Measurements from ENCODE around the gene ITPA.
A peak's percentile ranks its signal among the peaks of the same experiment; 100 is the strongest.
"Not testable (repeated sequence)": the region's sequence is repeated elsewhere in the genome, so short reads cannot be mapped to it uniquely, and the experiment has no call there.

ITPA gene

DNA sequence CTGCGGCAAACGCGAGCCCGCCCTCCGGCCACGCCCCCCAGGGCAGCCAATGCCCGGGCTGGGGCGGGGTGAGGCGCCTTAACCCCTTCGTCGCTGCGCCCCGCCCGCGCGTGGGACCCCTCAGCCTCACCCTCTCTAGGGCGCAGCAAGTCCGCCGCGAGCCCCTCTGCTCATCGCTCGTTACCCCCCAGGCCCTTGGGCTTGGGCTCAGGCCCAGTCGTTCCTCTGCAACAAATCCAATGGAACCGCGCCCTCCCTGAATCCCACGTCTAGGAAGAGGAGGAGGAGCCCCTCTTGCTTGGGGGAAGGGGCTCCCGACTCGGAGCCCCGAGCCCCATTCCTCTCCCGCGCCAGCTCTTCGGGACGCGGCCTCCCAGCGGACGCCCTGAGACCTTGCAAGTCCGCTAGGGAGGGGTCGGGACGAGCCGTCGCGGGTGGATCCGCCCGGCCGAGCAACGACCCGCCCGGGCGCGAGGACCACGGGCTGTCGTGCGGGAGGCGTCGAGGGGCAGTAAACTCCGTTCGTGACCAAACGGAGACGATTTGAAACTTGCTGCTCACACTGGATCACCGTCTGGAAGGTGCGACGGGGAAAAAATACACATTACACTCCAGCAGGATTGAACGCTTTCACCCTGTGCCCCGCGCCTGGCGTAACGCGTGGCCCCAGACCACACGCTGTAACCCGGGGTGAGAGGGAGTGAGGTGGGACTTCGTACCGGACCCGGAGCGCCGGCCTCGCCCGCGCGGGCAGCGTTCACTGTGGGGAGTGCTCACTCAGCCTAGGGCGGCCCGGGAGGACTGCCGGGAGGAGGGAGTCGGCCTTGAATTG is 35.5 kb upstream of the ITPA start:
- DNase-seq, result peak; percentile 96

DNA sequence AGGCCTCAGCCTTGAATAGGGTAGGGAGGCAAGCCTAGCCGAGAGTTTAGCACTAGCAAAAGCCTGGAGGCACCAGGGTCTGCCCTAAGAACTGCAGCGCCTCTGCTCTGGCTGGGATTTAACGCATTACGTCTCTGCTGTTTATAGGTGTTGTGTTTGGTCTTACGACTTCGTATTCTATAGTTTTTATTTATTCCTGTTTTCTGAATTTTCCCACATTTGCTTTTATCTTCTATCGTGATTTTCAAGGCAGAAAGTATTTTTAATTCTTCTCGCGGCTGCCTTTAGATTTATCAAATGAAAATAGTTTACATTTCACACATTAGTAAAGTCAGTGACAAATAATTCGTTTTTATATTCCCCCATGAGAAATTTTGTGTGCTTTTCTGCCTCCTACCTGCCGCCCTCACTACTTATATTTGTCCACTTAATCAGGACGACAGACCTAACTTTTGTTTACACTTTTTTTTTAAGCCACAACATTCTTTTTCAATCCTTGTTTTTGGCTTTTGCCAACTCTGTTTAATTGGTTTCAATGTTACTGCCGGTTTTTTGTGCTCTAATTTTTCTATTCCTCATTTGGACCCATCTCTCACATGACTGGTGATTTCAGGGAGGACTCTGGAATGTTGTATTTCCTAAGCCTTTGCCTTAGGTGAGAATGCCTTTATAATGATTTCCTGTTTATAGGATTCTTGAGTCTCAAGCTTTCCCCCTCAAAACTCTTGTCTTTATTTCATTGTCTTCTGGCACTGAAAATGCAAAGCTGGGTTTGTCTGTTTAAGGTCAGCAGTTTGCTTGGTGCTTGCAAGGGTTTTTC is 34.6 kb upstream of the ITPA start:
- peak; percentile 27 for DNase-seq

DNA sequence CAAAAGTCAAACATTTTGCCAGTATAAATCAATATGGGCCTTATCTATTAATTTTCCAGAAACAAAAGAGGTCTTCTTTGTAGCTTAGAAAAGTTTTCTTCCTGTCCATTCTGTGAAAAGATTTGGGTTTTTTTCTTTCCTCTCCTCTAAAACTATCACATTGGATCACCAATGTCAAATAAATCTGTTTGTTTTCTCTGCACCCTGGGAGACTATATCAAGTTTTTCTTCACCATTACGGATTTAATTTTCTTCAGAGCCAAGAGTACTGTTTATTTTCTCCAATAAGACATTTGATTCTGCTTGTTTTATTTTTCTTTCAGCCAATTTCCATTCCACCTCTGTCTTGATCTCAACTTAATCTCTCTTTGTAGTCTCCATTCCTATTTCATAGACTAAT is 34.0 kb upstream of the ITPA start:
- no peak for DNase-seq

DNA sequence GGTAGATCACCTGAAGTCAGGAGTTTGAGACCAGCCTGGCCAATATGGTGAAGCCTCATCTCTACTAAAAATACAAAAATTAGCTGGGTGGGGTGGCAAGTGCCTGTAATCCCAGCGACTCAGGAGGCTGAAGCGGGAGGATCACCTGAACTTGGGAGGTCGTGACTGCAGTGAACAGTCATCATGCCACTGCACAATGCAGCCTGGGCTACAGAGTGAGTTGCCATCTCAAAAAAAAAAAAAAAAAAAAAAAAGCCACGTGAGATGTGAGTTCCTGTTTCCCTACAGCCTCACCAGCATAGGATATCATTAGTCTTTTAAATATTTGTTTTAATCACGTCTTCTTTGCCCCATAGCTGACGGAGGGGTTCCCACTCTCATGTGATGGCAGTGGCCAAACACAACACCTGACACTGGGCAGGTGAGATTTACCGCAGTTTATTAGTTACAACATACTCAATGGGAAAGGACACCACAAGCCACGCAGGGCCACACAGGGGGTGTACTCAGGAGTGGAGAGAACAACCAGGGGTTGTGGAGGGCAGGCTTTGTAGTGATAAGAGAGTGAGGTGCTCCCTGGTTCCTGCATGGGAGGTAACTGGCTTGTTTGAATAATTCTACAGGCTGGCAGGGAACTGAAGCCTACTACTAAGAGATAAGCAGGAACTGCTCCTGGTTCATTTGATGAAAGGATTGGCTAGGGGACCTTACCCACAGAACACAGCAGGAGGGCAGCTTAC is 31.4 kb upstream of the ITPA start:
- DNase-seq, result no peak

DNA sequence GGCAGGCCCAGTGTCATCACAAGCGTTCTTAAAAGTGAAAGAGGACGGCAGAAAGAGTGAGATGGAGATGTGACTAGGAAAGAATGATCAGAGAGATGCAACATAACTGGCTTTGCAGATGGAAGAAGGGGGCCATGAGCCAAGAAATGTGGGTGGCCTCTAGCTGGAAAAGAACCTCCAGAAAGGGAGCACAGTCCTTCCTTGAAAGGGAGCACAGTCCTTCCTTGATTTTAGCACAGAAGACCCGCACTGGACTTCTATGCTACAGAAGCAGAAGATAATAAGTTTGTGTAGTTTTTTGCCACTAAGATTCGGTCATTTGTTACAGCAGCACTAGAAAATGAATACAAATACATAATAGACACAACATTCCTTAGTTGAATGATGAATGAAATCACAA is 29.0 kb upstream of the ITPA start:
- DNase-seq, result no peak

DNA sequence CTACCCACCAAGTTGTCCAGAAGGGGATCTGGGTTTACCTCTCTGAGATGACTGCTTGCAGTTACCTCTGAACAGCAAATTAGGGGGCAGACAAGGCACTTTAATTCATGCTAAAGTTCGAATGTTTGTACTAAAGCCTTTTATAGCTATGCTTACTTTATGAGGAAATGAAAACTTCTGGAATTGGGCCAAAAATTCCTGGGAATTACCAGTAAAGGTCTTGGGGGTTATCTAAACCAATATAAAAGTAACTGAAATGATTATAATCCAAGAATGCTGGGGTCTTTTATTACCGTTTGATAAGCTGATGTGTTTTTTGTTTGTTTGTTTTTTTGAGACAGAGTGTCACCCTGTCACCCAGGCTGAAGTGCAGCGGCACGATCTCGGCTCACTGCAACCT is 28.0 kb upstream of the ITPA start:
- DNase-seq, result no peak

DNA sequence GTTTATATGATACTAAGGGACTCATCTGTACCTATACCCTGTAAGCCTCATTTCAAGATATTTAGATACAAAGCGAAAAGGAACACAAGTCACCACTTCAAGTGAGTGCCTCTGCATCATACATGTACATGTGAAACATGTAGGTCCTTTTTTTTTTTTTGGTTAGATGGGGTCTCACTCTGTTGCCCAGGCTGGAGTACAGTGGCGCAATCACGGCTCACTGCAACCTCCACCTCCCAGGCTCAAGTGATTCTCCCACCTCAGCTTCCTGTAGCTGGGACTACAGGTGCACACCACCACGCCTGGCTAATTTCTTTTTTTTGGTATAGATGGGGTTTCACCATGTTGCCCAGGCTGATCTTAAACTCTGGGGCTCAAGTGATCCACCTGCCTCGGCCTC is 26.9 kb upstream of the ITPA start:
- DNase-seq, result not testable (repeated sequence)

DNA sequence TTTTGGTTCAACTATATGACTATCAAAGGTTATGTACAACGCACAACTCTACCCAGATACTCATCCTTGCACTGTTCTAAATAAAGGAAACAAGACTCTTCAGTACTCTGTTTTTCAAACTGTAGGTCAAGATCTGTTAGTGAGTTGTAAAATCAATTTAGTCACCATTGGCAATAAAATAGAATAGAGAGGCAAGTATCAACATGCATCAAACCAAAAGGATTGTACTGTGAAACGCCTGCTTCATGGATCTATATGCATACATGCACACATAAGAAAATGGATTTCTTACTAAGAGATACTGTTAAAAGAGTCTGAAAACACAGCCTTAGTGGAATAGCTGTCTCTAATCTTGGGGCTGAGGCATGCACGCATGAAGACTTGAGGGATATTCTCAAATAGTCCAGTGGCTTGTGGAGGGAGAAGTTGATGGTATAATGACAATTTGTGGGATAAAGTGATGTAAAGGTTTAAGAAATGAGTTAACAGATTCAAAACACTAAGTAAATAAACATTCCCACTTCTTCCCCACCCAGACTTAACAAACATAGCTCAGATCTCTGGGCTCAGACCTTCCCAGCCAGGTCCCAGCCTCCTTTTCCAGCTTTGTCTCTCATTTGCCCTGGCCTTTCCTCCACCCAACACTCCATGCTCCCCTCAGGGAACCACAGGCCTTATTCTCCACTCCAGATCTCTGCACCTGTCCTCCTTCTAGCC is 25.2 kb upstream of the ITPA start:
- no peak for DNase-seq

DNA sequence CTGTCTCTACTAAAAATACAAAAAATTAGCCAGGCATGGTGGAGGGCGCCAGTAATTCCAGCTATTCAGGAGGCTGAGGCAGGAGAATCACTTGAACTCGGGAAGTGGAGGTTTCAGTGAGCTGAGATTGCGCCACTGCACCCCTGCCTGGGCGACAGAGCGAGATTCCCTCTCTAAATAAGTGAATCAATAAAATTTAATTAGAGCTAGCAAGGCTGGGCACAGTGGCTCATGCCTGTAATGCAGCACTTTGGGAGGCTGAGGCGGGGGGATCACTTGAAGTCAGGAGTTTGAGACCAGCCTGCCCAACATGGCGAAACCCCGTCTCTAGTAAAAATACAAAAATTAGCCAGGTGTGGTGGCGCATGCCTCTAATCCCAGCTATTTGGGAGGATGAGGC is 21.4 kb upstream of the ITPA start:
- DNase-seq, result not testable (repeated sequence)

DNA sequence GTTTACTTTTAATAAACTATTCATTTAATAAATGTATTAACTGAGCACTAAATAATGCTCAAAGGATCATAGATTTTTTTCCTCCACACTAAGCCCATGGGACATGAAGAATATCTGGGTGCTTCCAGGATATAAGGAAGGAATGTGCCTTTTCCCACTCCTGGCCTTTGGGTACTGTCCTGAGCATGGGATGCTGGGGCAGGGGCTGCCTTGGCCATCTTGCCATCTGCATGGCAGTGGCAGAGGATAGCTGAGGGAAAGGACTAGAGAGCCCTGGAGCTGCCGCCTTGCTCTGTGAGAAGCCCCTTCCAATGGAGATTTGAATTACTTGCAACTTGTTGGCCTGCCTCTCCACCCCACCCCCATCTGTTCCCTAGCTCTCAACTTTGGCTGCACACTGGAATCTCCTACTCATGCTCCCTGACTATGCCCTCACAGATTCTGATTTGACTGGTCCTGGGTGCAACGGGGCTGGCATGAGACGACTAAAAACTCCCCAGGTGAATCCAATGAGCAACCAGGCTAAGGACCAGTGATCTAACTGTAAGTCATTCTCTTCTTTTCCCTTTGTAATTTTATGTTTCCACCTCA is 20.4 kb upstream of the ITPA start:
- DNase-seq, result no peak

DNA sequence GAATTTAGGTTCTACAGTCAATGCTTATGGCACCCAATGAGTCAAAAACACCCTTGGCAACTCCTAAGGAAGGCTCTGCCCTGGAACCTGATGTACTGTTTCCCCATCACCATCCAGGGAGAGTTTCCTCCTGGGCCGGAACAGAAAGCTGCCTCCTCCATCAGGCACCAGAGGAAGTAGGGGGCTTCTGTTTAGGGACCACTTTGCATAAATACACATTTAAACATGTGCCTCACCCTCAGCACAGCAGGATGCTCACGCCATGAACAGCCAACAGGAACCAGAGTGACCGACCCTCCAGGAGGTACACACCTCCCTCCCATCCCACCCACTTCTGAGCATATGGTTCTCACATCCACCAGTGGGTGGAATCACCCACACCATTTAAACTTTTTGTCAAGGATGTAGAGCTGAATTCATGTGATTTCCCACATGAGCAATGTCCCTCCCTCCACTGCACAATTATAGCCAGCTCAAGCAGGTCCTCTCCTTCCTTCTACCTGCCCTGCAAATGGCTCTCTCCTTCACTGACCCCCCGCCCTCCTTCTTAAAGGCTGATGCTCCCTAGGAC is 19.7 kb upstream of the ITPA start:
- DNase-seq, result no peak

DNA sequence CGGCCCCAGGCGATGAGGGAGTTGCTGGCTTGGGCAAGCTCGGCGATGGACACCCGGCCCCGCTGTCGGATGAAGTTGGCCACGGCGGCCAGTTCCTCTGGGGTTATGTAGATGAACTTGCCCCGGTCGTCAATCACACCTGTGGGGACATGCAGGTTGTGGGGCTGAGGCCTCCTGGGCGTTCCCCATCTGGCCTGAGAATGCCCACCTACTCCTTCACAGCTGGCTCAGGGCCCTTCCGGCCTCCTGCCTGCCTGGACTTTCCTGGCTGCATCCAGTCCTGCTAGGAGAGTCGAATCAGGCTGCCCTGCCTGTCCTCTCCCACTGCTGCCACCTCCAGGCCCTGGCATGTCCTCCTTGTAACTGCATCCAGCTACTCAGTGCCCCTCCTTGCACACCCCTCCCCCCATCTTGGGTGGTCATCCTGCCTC is 18.6 kb upstream of the ITPA start:
- no peak for DNase-seq

DNA sequence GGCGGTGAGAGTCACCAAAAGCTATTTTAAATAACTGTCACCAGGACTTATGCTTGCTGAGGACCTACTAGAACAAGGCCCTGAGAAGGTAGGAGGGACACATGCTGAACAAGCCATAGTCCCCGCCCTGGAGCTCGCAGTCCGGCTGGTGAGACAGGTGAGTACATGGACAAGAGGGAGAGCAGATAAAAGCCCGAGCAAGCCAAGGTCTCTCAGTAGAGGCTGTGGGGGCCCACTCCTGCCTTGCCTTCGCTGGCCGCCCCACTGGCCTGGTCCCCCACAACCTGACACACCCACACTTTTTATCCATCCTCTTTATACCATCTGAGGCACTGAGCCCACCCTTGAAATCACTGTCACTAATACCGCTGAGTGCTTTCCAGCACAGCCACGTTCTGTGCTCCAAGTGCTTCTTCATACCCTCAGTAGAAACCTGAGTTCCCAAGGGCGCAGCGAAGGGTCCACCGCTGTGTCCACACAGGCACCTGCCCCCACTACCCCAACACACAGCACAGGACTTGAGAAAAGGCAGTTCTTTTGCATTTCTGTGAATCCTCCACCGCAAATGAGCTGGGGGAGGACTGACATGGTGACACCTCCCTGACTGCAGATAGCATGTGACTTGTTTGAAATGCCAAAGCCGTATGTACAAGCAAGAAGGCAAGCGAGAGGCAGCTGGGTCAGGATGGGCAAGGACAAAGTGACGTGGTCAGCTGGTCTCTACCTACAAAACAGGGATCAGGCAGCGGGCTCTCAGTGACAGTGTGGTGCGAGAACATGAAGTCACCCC is 16.9 kb upstream of the ITPA start:
- no peak for DNase-seq

DNA sequence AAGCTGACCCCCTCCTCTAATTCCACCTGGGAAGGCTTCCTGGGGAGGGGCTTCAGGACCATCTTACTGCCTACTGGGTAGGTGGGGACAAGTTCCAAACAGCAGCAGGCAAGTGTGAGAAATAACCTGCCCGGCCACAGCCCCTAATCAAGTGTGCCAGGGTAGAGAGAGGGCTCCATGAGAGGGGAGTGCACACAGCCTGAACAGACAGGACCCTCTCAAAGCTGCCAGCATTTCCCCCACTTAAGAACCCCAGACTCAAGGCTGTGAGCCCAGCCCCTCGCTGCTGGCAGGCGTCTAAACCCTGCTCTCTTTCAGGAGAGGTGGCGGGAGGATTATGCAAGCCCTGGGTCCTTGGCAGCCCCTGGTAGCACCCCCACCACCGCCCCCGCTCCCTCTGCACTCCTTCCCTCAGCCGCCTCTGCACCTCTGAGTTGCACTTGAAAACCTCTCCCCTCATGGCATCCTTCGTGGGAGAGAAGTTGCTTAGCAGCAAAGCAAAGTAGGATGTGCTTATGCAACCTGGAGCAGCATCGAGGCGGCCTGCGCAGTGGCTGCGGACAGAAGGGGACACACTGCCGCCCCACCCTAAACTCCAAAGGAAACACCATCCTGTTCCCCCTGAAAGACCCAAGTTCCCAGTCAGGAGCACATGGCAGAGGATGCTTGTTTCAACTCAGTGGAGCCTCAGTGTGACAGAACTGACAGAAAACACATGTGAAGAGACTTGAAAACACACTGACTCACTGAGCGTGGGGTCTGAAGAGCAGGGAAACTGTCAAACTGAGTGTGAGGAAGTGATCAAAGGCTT is 15.3 kb upstream of the ITPA start:
- no peak for DNase-seq

DNA sequence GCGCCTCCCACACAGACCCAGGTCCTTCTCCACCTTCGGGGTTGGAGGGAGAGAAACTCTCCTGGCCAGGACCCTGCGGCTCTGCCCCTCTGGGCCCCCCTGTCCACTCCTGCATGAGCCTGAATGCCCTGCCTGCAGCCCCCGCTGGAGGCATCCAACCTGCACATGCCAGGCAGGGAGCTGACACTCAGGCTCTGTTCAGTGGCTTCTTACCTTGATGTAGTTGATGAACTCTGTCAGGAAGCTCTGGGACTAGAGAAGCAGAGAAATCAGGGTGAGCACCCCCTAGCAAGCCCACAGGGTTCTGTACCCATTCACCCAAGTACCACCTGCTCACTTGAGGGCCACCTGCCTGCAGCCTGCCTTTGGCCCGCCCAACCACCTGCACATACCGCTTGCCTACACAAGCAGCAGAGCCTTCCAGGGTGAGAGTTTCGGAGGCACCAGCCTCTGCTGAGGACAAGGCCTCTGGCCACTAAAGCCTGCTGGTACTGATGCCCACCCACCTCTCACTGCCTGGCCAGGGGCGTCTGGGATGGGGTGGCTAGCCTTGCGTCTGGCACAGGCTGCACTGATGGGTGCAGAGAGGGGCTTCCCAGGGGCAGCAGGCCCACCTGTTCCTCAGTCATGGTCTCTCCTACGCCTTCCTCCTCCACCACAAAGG is 14.5 kb upstream of the ITPA start:
- no peak for DNase-seq

DNA sequence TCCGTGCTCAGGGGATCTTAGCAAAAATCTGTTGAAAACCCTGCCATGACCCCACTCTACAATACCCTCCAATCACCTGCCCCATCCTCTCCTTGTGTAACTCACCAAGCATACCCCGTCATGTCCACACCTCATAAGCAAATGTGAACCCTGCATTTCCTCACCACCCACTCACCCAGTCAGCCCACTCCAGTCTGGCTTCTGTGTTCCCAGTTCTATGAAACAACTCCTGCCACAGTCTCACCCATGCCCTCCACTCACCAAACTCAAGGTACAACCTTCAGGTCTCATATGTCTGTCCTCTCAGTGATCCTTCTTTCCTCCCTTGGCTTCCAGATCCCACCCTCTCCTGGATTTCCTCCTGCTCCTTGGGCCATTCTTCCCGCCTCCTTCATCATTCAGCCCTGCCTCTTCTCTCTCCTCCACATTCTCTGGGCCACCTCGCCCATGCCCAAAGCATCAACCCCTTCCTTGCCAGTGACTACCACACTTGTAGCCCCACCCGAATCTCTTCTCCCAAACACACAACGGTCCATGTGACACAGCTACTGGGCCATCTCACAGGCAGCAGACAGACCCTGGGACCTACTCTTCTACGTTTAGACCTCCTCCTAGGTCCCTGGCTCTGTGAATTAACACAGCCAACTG is 13.6 kb upstream of the ITPA start:
- no peak for DNase-seq

DNA sequence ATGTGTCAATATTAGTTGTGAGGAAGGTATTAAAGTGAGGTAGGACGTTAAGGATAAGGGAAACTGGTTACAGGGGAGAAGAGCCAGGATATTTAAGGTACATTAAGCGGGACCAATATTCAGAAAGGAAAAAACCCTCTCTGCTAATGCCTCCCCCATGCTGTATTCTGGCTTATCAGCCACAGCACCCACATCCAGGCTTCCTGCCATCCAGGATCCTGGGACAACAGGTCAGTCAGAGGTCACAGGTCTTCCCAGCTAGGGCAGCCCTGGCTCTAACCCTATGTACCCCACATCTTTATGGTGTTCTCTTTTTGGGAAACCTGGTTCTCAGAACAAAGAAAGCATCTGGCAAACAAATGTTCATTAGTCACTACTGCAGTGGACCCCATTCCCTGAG is 10.1 kb upstream of the ITPA start:
- DNase-seq, result no peak

DNA sequence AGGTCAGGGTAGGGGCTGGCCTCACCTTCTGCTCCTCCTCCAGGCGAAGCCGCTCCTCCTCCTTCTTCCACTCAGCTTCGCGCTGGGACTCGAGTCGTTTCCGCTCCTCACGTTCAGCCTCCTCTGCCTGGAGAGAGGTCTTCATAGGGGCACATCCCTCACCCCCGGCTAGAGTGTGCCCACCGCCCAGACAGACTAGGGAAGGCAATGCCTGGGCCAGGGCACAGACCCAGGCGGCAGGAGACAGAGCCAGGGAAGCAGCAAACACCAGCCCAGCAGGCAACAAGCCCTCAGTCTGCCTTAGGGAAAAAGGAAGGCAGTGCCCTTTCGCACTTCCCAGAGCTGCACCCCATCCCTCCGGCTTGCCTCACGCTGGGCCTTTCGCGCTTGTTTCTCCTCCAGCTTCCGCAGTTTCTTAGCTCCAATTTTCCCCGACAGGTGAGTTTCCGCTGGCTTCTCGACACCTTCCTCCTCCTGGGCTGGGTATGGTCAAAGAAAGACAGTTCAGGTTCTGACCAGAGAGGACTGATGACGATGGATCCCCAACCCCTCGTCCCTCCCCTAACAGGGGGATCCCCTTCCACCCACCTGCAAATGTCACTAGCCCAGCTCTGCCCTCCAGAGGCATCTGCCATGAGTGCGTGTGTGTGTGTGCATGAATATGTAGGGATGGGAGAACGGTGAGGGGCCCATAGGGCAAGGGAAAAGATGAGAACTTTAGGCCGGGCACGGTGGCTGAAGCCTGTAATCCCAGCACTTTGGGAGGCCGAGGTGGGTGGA is 9.1 kb upstream of the ITPA start:
- no peak for DNase-seq

DNA sequence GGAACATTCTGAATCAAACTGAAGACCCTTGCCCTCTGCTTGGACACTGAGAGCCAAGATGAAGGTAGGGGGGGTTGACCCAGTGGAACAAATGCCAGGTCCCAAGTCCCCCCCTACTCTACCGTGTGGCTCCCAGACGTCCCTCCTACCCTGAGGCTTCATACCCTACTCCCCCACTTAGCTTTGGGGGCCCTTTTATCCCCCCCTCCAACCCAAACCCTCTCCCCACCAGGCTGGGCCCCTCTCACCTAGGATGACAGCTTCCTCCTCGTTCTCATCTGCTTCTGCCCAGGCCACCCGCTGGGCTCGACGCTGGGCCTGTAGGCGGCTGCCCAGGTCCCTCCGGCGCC is 6.4 kb upstream of the ITPA start:
- no peak for DNase-seq
